CD4-positive, alpha-beta memory T cell (primary cell): ENCODE results near the gene PLXDC2. TPM values are rescaled to one million over a fixed set of nuclear protein-coding genes. Genes with fewer than 3 reads are reported as not detected.

Experiments used
- CTCF ChIA-PET: fragments of 350-600 bp; sonication (Branson Sonifier 250); formaldehyde crosslinking; loops from one replicate; lab custom pipeline; 2021; ENCODE audit warnings: inconsistent platforms; ENCODE audit not compliant: partially characterized antibody; lab: Charles Lee
- POLR2A ChIA-PET: fragments of 350-600 bp; sonication (Branson Sonifier 250); formaldehyde crosslinking; loops from one replicate; lab custom pipeline; 2021; ENCODE audit not compliant: partially characterized antibody; lab: Charles Lee
- DNase-seq, 5 donors: peaks; one replicate each; pipeline versions ENCODE4 v3.0.0 to v3.0.0-alpha.2; 2020 to 2022; ENCODE audit warnings: mixed read lengths in 1 of 5
- H3K27ac ChIP-seq: one replicate; pipeline ENCODE4 v1.7.0; 2013; ENCODE audit warnings: low read depth, low read length
- H3K27me3 ChIP-seq: 2 replicates; pipeline ENCODE4 v1.7.0; 2013; ENCODE audit warnings: mild to moderate bottlenecking, low read length, moderate library complexity; ENCODE audit not compliant: insufficient read depth
- H3K36me3 ChIP-seq: 2 replicates; pipeline ENCODE4 v1.7.0; 2013; ENCODE audit warnings: mild to moderate bottlenecking, low read length, moderate library complexity; ENCODE audit not compliant: insufficient read depth
- H3K4me1 ChIP-seq: 2 replicates; pipeline ENCODE4 v1.7.0; 2013; ENCODE audit warnings: mild to moderate bottlenecking, low read length, moderate library complexity; ENCODE audit not compliant: insufficient read depth
- H3K4me3 ChIP-seq, 2 donors: one replicate each; pipeline ENCODE4 v1.7.0; 2013; ENCODE audit warnings: low read length in 2 of 2, mild to moderate bottlenecking in 1 of 2
- H3K9me3 ChIP-seq, 2 donors: one replicate each; pipeline ENCODE4 v1.7.0; 2013; ENCODE audit warnings: low read length in 2 of 2, control low read depth in 1 of 2; ENCODE audit not compliant: control insufficient read depth in 1 of 2
- H3K27ac Mint-ChIP-seq, 7 donors: one replicate each; pipeline ENCODE4 v1.8.0; 2020 to 2021; ENCODE audit warnings: mixed read lengths in 7 of 7, mild to moderate bottlenecking in 6 of 7, inconsistent platforms in 3 of 7, moderate library complexity in 3 of 7
- H3K27me3 Mint-ChIP-seq, 2 donors: one replicate each; pipeline ENCODE4 v1.8.0; 2020 to 2021; ENCODE audit warnings: mixed read lengths in 2 of 2
- H3K36me3 Mint-ChIP-seq, 2 donors: one replicate each; pipeline ENCODE4 v1.8.0; 2020 to 2021; ENCODE audit warnings: mixed read lengths in 2 of 2, inconsistent platforms in 1 of 2, mild to moderate bottlenecking in 1 of 2
- H3K4me1 Mint-ChIP-seq, 4 donors: one replicate each; pipeline ENCODE4 v1.8.0; 2020 to 2021; ENCODE audit warnings: mixed read lengths in 4 of 4, mild to moderate bottlenecking in 1 of 4
- H3K4me3 Mint-ChIP-seq, 8 donors: one replicate each; pipeline ENCODE4 v1.8.0; 2020 to 2021; ENCODE audit warnings: mixed read lengths in 8 of 8, mild to moderate bottlenecking in 7 of 8, moderate library complexity in 6 of 8, inconsistent platforms in 3 of 8
- H3K9me3 Mint-ChIP-seq, 8 donors: one replicate each; pipeline ENCODE4 v1.8.0; 2020 to 2021; ENCODE audit warnings: mixed read lengths in 8 of 8, mild to moderate bottlenecking in 5 of 8, inconsistent platforms in 3 of 8, moderate library complexity in 1 of 8
- intact Hi-C: fragments of 100-400 bp; cut with micrococcal nuclease; formaldehyde crosslinking; loops from one replicate; pipeline ENCODE4 v1.15.1; 2023
- polyA plus RNA-seq, 2 donors: library from polyadenylated mRNA; unstranded; fragments of 300-500 nt; fragmentation: Illumina TruSeq; gene quantifications; one replicate each; pipeline ENCODE4 v1.2.3, GENCODE V29; 2021
- total RNA-seq, 2 experiments: library from RNA; stranded (reverse); gene quantifications; one replicate each; pipeline ENCODE4 v1.2.3, GENCODE V29; 2021

The PLXDC2 gene
- total and polyA plus RNA-seq, 4 experiments from 2014 or later, result 0.90 to 1.2 TPM; not detected in 2

DNA sequence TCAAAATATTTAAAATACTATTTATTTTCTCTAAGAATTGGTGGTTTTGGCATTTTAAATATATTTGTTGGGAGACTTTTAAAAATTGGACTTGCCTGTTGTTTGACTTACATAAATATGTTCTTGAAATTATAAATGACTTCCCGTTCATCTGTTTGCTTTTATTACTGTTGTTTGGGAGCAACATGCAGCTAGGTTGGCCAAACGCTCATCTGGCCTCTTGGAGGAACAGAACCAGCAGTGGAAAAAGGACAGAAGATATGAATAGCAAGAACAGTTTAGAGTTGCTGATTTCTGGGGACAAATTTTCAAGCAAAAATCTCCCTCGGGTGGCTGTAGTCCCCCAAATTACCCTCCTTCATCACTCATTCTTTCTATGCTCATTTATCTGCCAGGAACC, 41.6 kb downstream of the PLXDC2 start:
- Histone ChIP-seq H3K4me3 (no peak overlapping the region), H3K27ac (no peak overlapping the region), H3K36me3 (no peaks in the 10 kb centered on the region), H3K4me1 (no peaks in the 10 kb centered on the region), H3K9me3 (no peaks in the 10 kb centered on the region), H3K27me3 (no peaks in the 10 kb centered on the region)
- ChIA-PET POLR2A (no interaction called here), CTCF (no interaction called here)
- Mint-ChIP-seq H3K27ac (no peak overlapping the region), H3K36me3 (no peaks in the 10 kb centered on the region), H3K9me3 (peaks cover 1 to 21% (median 6%) of the 10 kb centered on the region in 8 donors), H3K4me1 (no peaks in the 10 kb centered on the region), H3K4me3 (no peak overlapping the region), H3K27me3 (no peaks in the 10 kb centered on the region)
- DNase-seq, result no peak
- intact Hi-C loops, result no loop called here

DNA sequence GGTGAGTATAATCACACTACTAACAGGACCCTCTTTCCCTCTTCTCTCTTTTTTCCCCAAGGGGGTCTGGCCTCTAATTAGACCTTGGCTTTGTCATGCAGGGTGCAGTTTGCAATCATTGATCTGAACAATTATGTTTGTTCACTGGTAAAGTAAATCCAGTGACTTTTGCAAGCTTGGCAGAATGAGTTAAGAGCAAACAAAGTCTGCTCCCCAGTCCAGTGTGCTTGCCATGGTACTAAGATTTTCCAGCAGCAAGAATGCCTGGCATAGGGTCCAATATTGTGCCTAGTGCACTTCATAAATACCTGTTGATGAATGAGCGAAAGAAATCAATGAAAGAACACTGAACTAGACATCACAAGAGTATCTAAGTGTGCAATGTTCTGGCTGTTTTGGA, 43.9 kb downstream of the PLXDC2 start:
- H3K36me3 ChIP-seq, result no peaks in the 10 kb centered on the region
- H3K27me3 ChIP-seq, result no peaks in the 10 kb centered on the region
- H3K27me3 Mint-ChIP-seq, result no peaks in the 10 kb centered on the region
- ChIA-PET CTCF (no interaction called here), POLR2A (no interaction called here)
- H3K4me3 ChIP-seq, result no peak overlapping the region
- H3K4me3 Mint-ChIP-seq, result no peak overlapping the region
- H3K9me3 Mint-ChIP-seq, result peaks cover 1 to 21% (median 6%) of the 10 kb centered on the region in 8 donors
- H3K9me3 ChIP-seq, result no peaks in the 10 kb centered on the region
- DNase-seq, result no peak
- no peaks in the 10 kb centered on the region for H3K4me1 ChIP-seq
- H3K27ac Mint-ChIP-seq, result no peak overlapping the region
- H3K27ac ChIP-seq, result no peak overlapping the region
- intact Hi-C loops, result no loop called here
- H3K36me3 Mint-ChIP-seq, result no peaks in the 10 kb centered on the region
- no peaks in the 10 kb centered on the region for H3K4me1 Mint-ChIP-seq

DNA sequence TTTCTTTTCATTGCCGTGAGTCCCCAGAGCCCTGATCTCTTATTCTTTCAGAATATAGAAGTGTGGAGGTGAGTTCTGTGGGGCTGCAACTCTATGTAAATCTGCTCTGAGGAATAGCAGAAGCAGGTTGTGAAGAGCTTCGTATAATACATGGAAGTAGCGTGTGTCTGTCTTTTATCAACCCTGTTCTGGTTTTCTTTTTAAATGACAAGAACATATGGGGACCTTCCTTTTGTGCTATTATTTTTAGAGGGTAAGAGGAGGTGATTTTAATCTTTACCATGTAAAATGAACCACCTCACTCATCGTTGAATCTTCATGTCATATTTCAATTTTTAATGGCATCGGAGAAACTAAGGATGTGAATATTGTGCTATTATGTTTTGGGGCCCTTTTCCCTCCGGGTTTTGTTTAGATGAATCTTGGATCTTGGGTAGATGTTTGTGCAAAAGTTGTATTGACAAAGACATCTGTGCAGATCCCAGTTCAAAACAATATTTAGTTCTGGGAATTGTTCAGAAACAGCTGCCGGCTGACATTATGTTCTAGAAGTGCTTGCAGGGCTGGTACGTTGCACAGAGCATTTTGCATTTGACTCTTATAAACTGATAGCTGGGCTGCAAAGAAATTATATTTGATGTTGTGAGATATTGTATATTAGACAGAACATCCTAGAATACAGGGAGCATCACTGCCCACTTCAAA, 46.7 kb downstream of the PLXDC2 start:
- Mint-ChIP-seq H3K36me3 (no peaks in the 10 kb centered on the region), H3K4me1 (no peaks in the 10 kb centered on the region), H3K9me3 (peaks cover 1 to 19% (median 7%) of the 10 kb centered on the region in 8 donors), H3K27ac (no peak overlapping the region), H3K4me3 (no peak overlapping the region), H3K27me3 (no peaks in the 10 kb centered on the region)
- ChIA-PET POLR2A (no interaction called here), CTCF (no interaction called here)
- Histone ChIP-seq H3K9me3 (no peaks in the 10 kb centered on the region), H3K4me3 (no peak overlapping the region), H3K36me3 (no peaks in the 10 kb centered on the region), H3K4me1 (no peaks in the 10 kb centered on the region), H3K27ac (no peak overlapping the region), H3K27me3 (no peaks in the 10 kb centered on the region)
- intact Hi-C loops, result no loop called here
- no peak for DNase-seq

DNA sequence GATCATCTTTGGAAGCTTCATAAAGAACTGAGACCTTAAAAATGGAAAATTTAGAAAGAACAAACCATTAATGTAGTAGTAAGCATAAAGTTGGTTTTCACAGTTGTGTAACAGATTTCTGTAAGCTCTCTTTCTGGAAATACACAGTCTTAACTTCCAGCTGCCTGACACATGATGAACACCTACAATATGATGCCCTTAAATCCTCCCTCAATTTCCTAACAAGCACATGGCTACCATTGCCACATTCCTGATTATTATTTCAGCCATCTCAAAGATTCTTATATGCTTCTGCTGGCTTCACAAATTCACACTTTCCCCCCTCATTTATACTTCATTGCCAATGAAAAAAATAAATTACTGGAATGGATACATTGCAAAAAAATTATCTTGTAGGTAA, 49.4 kb downstream of the PLXDC2 start:
- no peaks in the 10 kb centered on the region for H3K36me3 Mint-ChIP-seq
- no peaks in the 10 kb centered on the region for H3K27me3 Mint-ChIP-seq
- DNase-seq, result no peak
- no peak overlapping the region for H3K4me3 Mint-ChIP-seq
- Histone ChIP-seq H3K4me1 (no peaks in the 10 kb centered on the region), H3K9me3 (no peaks in the 10 kb centered on the region), H3K36me3 (no peaks in the 10 kb centered on the region), H3K27ac (no peak overlapping the region), H3K27me3 (no peaks in the 10 kb centered on the region), H3K4me3 (no peak overlapping the region)
- H3K27ac Mint-ChIP-seq, result no peak overlapping the region
- no peaks in the 10 kb centered on the region for H3K4me1 Mint-ChIP-seq
- intact Hi-C loops, result no loop called here
- H3K9me3 Mint-ChIP-seq, result peaks cover 0 to 16% (median 8%) of the 10 kb centered on the region in 8 donors
- ChIA-PET CTCF (no interaction called here), POLR2A (no interaction called here)

DNA sequence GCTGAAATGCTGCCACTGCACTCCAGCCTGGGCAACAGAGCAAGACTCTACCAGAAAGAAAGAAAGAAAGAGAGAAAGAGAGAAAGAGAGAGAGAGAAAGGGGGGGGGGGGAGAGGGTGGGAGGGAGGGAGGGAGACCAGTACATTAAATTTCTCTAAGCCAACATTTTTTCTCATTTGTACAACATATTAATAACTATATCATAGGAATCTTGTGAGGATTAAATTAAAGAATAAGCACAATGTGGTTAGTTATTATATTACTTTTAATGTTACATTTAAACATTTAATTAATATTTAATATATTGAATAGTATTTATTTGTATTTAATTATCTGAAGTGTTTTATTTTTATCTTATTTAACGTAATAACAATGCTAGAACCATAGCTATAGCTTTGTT, 53.1 kb downstream of the PLXDC2 start:
- ChIA-PET POLR2A (no interaction called here), CTCF (no interaction called here)
- Mint-ChIP-seq H3K9me3 (peaks cover 3 to 14% (median 7%) of the 10 kb centered on the region in 8 donors), H3K4me1 (no peaks in the 10 kb centered on the region), H3K36me3 (no peaks in the 10 kb centered on the region), H3K27me3 (no peaks in the 10 kb centered on the region), H3K4me3 (no peak overlapping the region), H3K27ac (no peak overlapping the region)
- intact Hi-C loops, result no loop called here
- no peaks in the 10 kb centered on the region for H3K36me3 ChIP-seq
- H3K27me3 ChIP-seq, result no peaks in the 10 kb centered on the region
- H3K4me1 ChIP-seq, result no peaks in the 10 kb centered on the region
- H3K9me3 ChIP-seq, result no peaks in the 10 kb centered on the region
- no peak overlapping the region for H3K27ac ChIP-seq
- DNase-seq, result no peak
- no peak overlapping the region for H3K4me3 ChIP-seq

DNA sequence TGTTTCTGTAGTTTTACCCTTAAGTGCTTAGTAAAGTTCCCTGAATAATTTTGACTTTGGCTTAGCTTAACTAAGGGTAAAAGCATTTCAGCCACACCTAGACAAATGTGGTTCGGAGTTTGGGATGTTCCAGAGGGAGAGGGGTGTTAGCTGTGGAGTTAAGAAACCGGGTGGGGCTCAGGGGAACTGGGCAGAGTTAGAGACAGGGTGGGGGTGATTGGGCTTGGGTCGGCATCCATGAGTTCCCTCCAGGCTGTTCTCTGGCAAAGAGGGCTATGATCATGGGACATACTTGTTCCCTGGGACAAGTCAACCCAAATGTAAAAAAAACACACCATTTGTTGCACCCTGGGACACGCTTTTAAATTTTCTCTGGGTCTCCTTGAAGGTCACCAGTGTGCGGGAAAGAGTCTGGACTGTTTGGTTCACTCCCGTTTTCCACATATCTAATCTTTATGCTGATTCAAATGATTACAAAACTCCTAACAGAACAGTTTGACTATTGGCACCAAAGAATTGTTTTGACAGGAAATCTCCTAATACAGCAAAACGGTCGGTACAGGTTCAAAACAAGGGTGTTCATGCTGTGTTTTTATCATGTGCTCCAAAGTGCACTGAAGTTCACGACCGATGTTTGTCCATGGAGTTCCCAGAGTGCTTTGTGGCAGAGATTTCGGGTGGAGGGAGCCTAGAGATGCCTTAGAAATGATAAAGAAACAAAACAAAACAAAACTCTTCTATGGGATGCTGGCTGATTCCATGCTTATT, 56.5 kb downstream of the PLXDC2 start:
- Mint-ChIP-seq H3K36me3 (no peaks in the 10 kb centered on the region), H3K27me3 (no peaks in the 10 kb centered on the region), H3K27ac (no peak overlapping the region), H3K4me3 (no peak overlapping the region), H3K9me3 (peaks cover 0 to 14% (median 5%) of the 10 kb centered on the region in 8 donors), H3K4me1 (no peaks in the 10 kb centered on the region)
- no peak for DNase-seq
- CTCF ChIA-PET, result no interaction called here
- Histone ChIP-seq H3K36me3 (no peaks in the 10 kb centered on the region), H3K27me3 (no peaks in the 10 kb centered on the region), H3K4me1 (no peaks in the 10 kb centered on the region), H3K9me3 (no peaks in the 10 kb centered on the region), H3K4me3 (no peak overlapping the region), H3K27ac (no peak overlapping the region)
- intact Hi-C loops, result no loop called here
- POLR2A ChIA-PET, result no interaction called here

DNA sequence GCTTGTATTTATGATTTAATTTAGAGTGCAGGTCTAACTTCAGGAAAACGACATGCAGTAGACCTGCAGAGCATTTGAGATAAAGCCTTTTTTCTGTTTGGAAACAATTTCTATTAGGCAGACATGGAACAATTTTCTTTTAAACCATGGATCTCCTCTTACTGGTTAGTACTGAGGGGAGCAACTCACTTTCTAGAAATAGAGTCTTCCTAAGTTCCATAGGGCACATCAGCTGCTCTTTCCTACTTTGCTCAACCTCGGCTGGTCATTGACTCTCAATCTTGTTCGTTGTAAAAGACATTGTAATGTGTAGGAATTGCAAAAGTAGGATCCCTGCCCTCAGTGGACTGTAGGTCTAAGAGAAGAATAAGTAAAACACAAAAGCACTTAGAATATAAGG, 58.0 kb downstream of the PLXDC2 start:
- no peaks in the 10 kb centered on the region for H3K36me3 Mint-ChIP-seq
- H3K9me3 ChIP-seq, result no peaks in the 10 kb centered on the region
- no peak overlapping the region for H3K4me3 ChIP-seq
- DNase-seq, result no peak
- no peak overlapping the region for H3K27ac Mint-ChIP-seq
- H3K36me3 ChIP-seq, result no peaks in the 10 kb centered on the region
- CTCF ChIA-PET, result no interaction called here
- no peaks in the 10 kb centered on the region for H3K4me1 Mint-ChIP-seq
- H3K27ac ChIP-seq, result no peak overlapping the region
- POLR2A ChIA-PET, result no interaction called here
- H3K4me1 ChIP-seq, result no peaks in the 10 kb centered on the region
- intact Hi-C loops, result no loop called here
- H3K27me3 ChIP-seq, result no peaks in the 10 kb centered on the region
- peaks cover 0 to 14% (median 4%) of the 10 kb centered on the region in 8 donors for H3K9me3 Mint-ChIP-seq
- no peak overlapping the region for H3K4me3 Mint-ChIP-seq
- no peaks in the 10 kb centered on the region for H3K27me3 Mint-ChIP-seq
